Lung (tissue), 12 donors: ENCODE results near the gene TRIM63. TPM values are rescaled to one million over a fixed set of nuclear protein-coding genes. Genes with fewer than 3 reads are reported as not detected.

Experiments
- ATAC-seq: fragments of 200-7000 bp; cut with Tn5 transposase; one replicate; pipeline ENCODE4 v1.9.1; 2020; ENCODE audit warnings: moderate number of reproducible peaks; ENCODE audit not compliant: insufficient read depth, low FRiP score
- DNase-seq, 3 donors: peaks; one replicate each; pipeline ENCODE4 v3.0.0-alpha.2; 2013 to 2017
- H3K27ac ChIP-seq, 2 donors: one replicate each; pipeline ENCODE4 v1.5.1; 2013; ENCODE audit warnings: mild to moderate bottlenecking in 2 of 2, moderate library complexity in 2 of 2, control low read depth in 1 of 2, inconsistent platforms in 1 of 2, low read depth in 1 of 2, low read length in 1 of 2
- H3K27me3 ChIP-seq, 3 donors: one replicate each; pipeline ENCODE4 v1.5.1; 2013; ENCODE audit warnings: low read length in 2 of 3; ENCODE audit not compliant: control insufficient read depth in 3 of 3, insufficient read depth in 3 of 3
- H3K36me3 ChIP-seq, 4 donors: one replicate each; pipeline ENCODE4 v1.5.1; 2013; ENCODE audit warnings: low read length in 4 of 4, mild to moderate bottlenecking in 1 of 4, moderate library complexity in 1 of 4; ENCODE audit not compliant: control insufficient read depth in 4 of 4, insufficient read depth in 4 of 4
- H3K4me1 ChIP-seq, 5 donors: one replicate each; pipeline ENCODE4 v1.5.1; 2013; ENCODE audit warnings: low read length in 5 of 5, mild to moderate bottlenecking in 2 of 5, moderate library complexity in 1 of 5; ENCODE audit not compliant: control insufficient read depth in 5 of 5, insufficient read depth in 5 of 5
- H3K4me3 ChIP-seq: one replicate; pipeline ENCODE4 v1.5.1; 2013; ENCODE audit warnings: mild to moderate bottlenecking, control low read depth, moderate library complexity
- H3K9ac ChIP-seq, 2 donors: one replicate each; pipeline ENCODE4 v1.5.1; 2013; ENCODE audit warnings: low read length in 2 of 2, control low read depth in 1 of 2; ENCODE audit not compliant: insufficient read depth in 1 of 2
- H3K9me3 ChIP-seq, 4 donors: one replicate each; pipeline ENCODE4 v1.5.1; 2013; ENCODE audit warnings: low read length in 3 of 4, mild to moderate bottlenecking in 1 of 4, moderate library complexity in 1 of 4; ENCODE audit not compliant: control insufficient read depth in 4 of 4, insufficient read depth in 3 of 4
- WGBS, 2 donors: extraction: QIAGEN DNeasy Blood & Tissue Kit; methylation state at CpG; one replicate each; pipeline ENCODE4 v1.1.7; 2013; 5-methylcytosine and 5-hydroxymethylcytosine counted together
- polyA plus RNA-seq, 2 donors: library from polyadenylated mRNA; stranded (reverse); fragments of 200-250 nt; gene quantifications; one replicate each; pipeline ENCODE4 v1.2.1, GENCODE V29; 2013
- total RNA-seq, 2 donors: library from RNA; depleted of rRNA in 1 of 2; stranded (reverse); fragments of >200 nt in 1 of 2; gene quantifications; one replicate each; pipeline ENCODE4 v1.2.1, GENCODE V29; 2014 to 2021
- TF ChIP-seq, protein P1 (sequence below): IDR thresholded peaks from 2 replicates; pipeline ENCODE4 v1.5.1; 2012; ENCODE audit warnings: mild to moderate bottlenecking; ENCODE audit errors: control extremely low read depth, extremely low read depth
- donor health status: control.
- donor health status: control.
- donor health status: Bipolar disorder and iron deficiency.
- donor health status: healthy.
- donor health status: DM: yes; HTN: yes; CAD: no.

Gene TRIM63
- total and polyA plus RNA-seq, 4 donors, result 0.12 to 0.31 (median 0.19) TPM

DNA sequence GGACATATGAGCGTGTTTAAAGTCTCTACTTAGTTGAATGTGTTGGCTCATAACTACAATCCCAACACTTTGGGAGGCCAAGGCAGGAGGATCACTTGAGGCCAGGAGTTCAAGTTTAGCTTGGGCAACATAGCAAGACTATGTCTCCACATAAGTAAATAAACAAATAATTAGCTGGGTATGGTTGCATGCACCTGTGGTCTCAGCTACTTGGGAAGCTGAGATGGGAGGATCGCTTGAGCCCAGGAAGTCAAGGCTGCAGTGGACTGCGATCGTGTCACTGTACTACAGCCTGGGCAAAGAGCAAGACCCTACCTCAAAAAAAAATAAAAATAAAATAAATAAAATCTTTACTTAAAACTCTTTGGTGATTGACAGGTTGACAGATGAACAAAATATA lies 31.2 kb upstream of the TRIM63 start:
- TF ChIP-seq, protein P1, sequence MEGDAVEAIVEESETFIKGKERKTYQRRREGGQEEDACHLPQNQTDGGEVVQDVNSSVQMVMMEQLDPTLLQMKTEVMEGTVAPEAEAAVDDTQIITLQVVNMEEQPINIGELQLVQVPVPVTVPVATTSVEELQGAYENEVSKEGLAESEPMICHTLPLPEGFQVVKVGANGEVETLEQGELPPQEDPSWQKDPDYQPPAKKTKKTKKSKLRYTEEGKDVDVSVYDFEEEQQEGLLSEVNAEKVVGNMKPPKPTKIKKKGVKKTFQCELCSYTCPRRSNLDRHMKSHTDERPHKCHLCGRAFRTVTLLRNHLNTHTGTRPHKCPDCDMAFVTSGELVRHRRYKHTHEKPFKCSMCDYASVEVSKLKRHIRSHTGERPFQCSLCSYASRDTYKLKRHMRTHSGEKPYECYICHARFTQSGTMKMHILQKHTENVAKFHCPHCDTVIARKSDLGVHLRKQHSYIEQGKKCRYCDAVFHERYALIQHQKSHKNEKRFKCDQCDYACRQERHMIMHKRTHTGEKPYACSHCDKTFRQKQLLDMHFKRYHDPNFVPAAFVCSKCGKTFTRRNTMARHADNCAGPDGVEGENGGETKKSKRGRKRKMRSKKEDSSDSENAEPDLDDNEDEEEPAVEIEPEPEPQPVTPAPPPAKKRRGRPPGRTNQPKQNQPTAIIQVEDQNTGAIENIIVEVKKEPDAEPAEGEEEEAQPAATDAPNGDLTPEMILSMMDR, result no peak
- H3K27ac ChIP-seq, result no peak overlapping the region

DNA sequence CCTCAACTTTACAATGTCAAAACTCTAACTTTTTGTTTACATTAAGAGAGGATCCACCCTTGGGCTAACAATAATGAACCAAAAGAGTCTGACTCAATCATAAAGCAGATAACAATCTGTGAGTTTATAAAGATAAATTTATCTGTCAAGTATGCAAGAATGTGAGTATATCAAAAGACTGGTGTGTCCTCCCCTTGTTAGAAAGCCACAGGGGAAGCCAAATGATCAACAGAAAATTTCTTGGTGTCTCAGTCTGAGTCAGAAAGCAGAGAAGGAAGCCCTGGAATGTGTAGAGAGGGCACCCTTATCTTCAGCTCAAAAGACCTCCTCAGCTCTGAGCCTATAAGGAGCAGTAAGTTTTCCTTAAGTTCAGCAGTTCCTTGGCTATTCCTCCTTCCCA lies 30.3 kb upstream of the TRIM63 start:
- ATAC-seq, result no peak
- H3K4me3 ChIP-seq, result no peak overlapping the region
- TF ChIP-seq, protein P1, result no peak
- H3K27me3 ChIP-seq, result peaks cover 0 to 15% (median 5%) of the 10 kb centered on the region in 3 donors
- no peaks in the 10 kb centered on the region for H3K36me3 ChIP-seq
- H3K4me1 ChIP-seq, result peaks cover 0 to 6% (median 0%) of the 10 kb centered on the region in 5 donors
- H3K9me3 ChIP-seq, result peaks cover 0 to 3% (median 0%) of the 10 kb centered on the region in 4 donors
- DNase-seq, result no peak
- peak overlapping the region in 1 of 2 donors; percentile 56 for H3K27ac ChIP-seq
- no peak overlapping the region for H3K9ac ChIP-seq

More for the DNA sequence above, 31.2 kb upstream of the TRIM63 start:
- DNase-seq (no peak), ATAC-seq (no peak)
- peaks cover 0 to 3% (median 0%) of the 10 kb centered on the region in 4 donors for H3K9me3 ChIP-seq
- no peaks in the 10 kb centered on the region for H3K36me3 ChIP-seq
- no peak overlapping the region for H3K9ac ChIP-seq
- 96 to 98% methylated on average over 4 of the region's 4 CpGs for WGBS, 2 donors
- peaks cover 0 to 6% (median 0%) of the 10 kb centered on the region in 5 donors for H3K4me1 ChIP-seq
- no peak overlapping the region for H3K4me3 ChIP-seq
- peaks cover 0 to 10% (median 2%) of the 10 kb centered on the region in 3 donors for H3K27me3 ChIP-seq

DNA sequence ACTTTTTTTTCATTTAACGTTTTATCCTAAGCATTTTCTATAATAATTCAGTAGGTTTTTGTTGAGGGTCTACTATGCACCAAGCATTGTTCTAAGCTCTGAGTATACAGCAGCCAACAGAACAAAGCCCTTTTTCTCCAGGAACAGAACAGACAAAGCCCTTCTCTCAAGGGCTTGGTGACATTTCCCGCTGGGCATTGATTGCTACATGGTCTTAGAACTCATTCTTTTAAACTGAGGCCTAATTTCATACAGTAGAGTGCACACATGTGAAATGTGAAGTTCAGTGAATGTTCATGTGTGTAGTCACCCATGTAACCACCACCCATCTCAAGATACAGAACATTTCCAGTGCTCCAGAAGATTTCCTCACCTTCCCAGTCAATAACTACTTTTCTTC lies 29.0 kb upstream of the TRIM63 start:
- 74 to 86% methylated on average over 2 of the region's 2 CpGs for WGBS, 2 donors
- no peak for ATAC-seq
- TF ChIP-seq, protein P1, result no peak

More for the DNA sequence above, 29.0 kb upstream of the TRIM63 start:
- H3K9ac ChIP-seq, result no peak overlapping the region
- DNase-seq, result no peak
- no peak overlapping the region for H3K4me3 ChIP-seq
- H3K9me3 ChIP-seq, result peaks cover 0 to 3% (median 0%) of the 10 kb centered on the region in 4 donors
- H3K36me3 ChIP-seq, result no peaks in the 10 kb centered on the region
- peaks cover 0 to 6% (median 0%) of the 10 kb centered on the region in 5 donors for H3K4me1 ChIP-seq
- H3K27me3 ChIP-seq, result peaks cover 0 to 19% (median 5%) of the 10 kb centered on the region in 3 donors
- H3K27ac ChIP-seq, result peak overlapping the region in 1 of 2 donors; percentile 42
